NT2/D1 (cell line): ENCODE results near the gene BAD.

Experiments
- YY1 ChIP-seq: IDR thresholded peaks from 2 replicates; pipeline ENCODE4 v1.6.1; 2011; ENCODE audit not compliant: insufficient read length, insufficient read depth
- ZNF274 ChIP-seq: IDR thresholded peaks from 2 replicates; pipeline ENCODE4 v1.6.1; 2011; ENCODE audit warnings: mild to moderate bottlenecking, low read depth, low read length

GRCh38 chr11:64289002-64289564, 4.6 kb upstream of the BAD start:
- TF ChIP-seq YY1 (no peak), ZNF274 (no peak)
